Prostate gland (tissue), 2 donors: ENCODE results near the gene ZBTB1. TPM values are rescaled to one million over a fixed set of nuclear protein-coding genes. Genes with fewer than 3 reads are reported as not detected.

Experiments used
- DNase-seq: peaks from one replicate; pipeline ENCODE4 v3.0.0-alpha.2; 2019; ENCODE audit warnings: low spot score
- H3K27ac ChIP-seq, 2 donors: fragments of 200-600 bp; sonication (generic); 2 replicates each; pipeline ENCODE4 v1.5.1; 2017 to 2019
- H3K27me3 ChIP-seq: fragments of 200-600 bp; sonication (generic); replicated peaks from 2 replicates; pipeline ENCODE4 v1.5.1; 2019; ENCODE audit not compliant: insufficient read depth
- H3K36me3 ChIP-seq, 2 donors: fragments of 200-600 bp; sonication (generic); 1 replicate in 1 of 2; 2 replicates in 1 of 2; pipeline versions ENCODE4 v1.5.1 to v1.8.1; 2017 to 2019
- H3K4me1 ChIP-seq: fragments of 200-600 bp; sonication (generic); replicated peaks from 2 replicates; pipeline ENCODE4 v1.5.1; 2019
- H3K4me3 ChIP-seq, 2 donors: fragments of 200-600 bp; sonication (generic); 2 replicates each; pipeline ENCODE4 v1.5.1; 2017 to 2019
- H3K9me3 ChIP-seq: fragments of 200-600 bp; sonication (generic); 2 replicates; pipeline ENCODE4 v1.5.1; 2017
- CTCF ChIP-seq, 4 experiments: fragments of 200-600 bp in 2 of 4; fragments of 450-650 bp in 2 of 4; sonication (generic) in 2 of 4; IDR thresholded peaks; 1 replicate in 3 of 4; 2 replicates in 1 of 4; pipeline ENCODE4 v1.5.1; 2016 to 2019; ENCODE audit warnings: antibody characterized with exemption in 4 of 4, mild to moderate bottlenecking in 2 of 4, moderate library complexity in 2 of 4
- POLR2A ChIP-seq: fragments of 450-650 bp; IDR thresholded peaks from one replicate; pipeline ENCODE4 v1.6.1; 2016; ENCODE audit warnings: antibody characterized with exemption, mild to moderate bottlenecking
- POLR2AphosphoS5 ChIP-seq: sonication (generic); formaldehyde crosslinking; IDR thresholded peaks from one replicate; pipeline ENCODE4 v1.6.1; 2017; ENCODE audit warnings: antibody characterized with exemption
- WGBS: methylation state at CpG from one replicate; pipeline ENCODE4 v1.1.5; 2018; 5-methylcytosine and 5-hydroxymethylcytosine counted together
- intact Hi-C: fragments of 100-400 bp; cut with DNase I; formaldehyde crosslinking; loops from one replicate; pipeline ENCODE4 v1.14.2; 2022
- total RNA-seq, 2 donors: library from RNA; depleted of rRNA; stranded (reverse); fragments of >200 nt; gene quantifications; one replicate each; pipeline ENCODE4 v1.1.0, GENCODE V29; 2016

The ZBTB1 gene
- total RNA-seq, 2 donors from 2014 or later, result 56.5 to 74.3 TPM

- Histone ChIP-seq H3K4me1 (no peaks in the 10 kb centered on the region), H3K27ac (peak within 1 kb of the TSS; percentile 85 to 91), H3K4me3 (peak within 1 kb of the TSS; percentile 47 to 55), H3K27me3 (no peaks in the 10 kb centered on the region), H3K9me3 (no peaks in the 10 kb centered on the region), H3K36me3 (no peaks in the 10 kb centered on the region)
- peak; percentile 99 for DNase-seq
- intact Hi-C loops, result loop anchor here (1.0 kb wide), 1 partner anchor 96 kb away; no protein-coding TSS in a partner anchor
- WGBS, result 8% methylated on average over 65 of the region's 79 CpGs
- peak; percentile 75 to 98 (median 88) for TF ChIP-seq CTCF (IDR thresholded peaks at IDR 0.05)
- peak; percentile 96 for TF ChIP-seq POLR2AphosphoS5
- peak; percentile 84 for TF ChIP-seq POLR2A
These were observed 35.9 kb downstream of the ZBTB1 start, which contains the start of gene HSPA2 for GRCh38 chr14:64540208-64541202. Gene HSPA2 (plus strand): TSS chr14:64540741. CDS start chr14:64540850, 109 bp downstream.

- Histone ChIP-seq H3K27ac (no peak overlapping the region), H3K4me3 (peak overlapping the region in 1 of 2 donors; percentile 55), H3K36me3 (no peaks in the 10 kb centered on the region), H3K4me1 (no peaks in the 10 kb centered on the region), H3K9me3 (no peaks in the 10 kb centered on the region), H3K27me3 (no peaks in the 10 kb centered on the region)
- intact Hi-C loops, result no loop called here
- no peak for DNase-seq
- WGBS, result 13% methylated on average over 52 of the region's 73 CpGs
- TF ChIP-seq CTCF (IDR thresholded peaks at IDR 0.05) (no peak), POLR2A (no peak), POLR2AphosphoS5 (no peak)
These were observed 36.8 kb downstream of the ZBTB1 start for GRCh38 chr14:64541261-64541971.

GRCh38 chr14:64541972-64542835 lies 37.6 kb downstream of the ZBTB1 start:
- peak overlapping the region in 1 of 2 donors; percentile 55 for H3K4me3 ChIP-seq
- H3K36me3 ChIP-seq, result no peaks in the 10 kb centered on the region
- H3K27ac ChIP-seq, result no peak overlapping the region
- H3K27me3 ChIP-seq, result no peaks in the 10 kb centered on the region
- H3K4me1 ChIP-seq, result no peaks in the 10 kb centered on the region
- H3K9me3 ChIP-seq, result no peaks in the 10 kb centered on the region
- intact Hi-C loops, result no loop called here
- no peak for DNase-seq
- 17% methylated on average over 58 of the region's 61 CpGs for WGBS
- TF ChIP-seq CTCF (IDR thresholded peaks at IDR 0.05) (no peak), POLR2A (no peak), POLR2AphosphoS5 (no peak)

GRCh38 chr14:64542836-64543201 lies 38.2 kb downstream of the ZBTB1 start:
- Histone ChIP-seq H3K4me3 (peak overlapping the region in 1 of 2 donors; percentile 55), H3K27ac (no peak overlapping the region), H3K27me3 (no peaks in the 10 kb centered on the region), H3K4me1 (no peaks in the 10 kb centered on the region), H3K36me3 (no peaks in the 10 kb centered on the region), H3K9me3 (no peaks in the 10 kb centered on the region)
- 58% methylated on average over 4 of the region's 4 CpGs for WGBS
- TF ChIP-seq POLR2A (no peak), CTCF (IDR thresholded peaks at IDR 0.05) (no peak), POLR2AphosphoS5 (no peak)
- intact Hi-C loops, result no loop called here
- no peak for DNase-seq
